H9 (cell line): ENCODE measurements around the gene MAP2K1. TPM values are rescaled to one million over a fixed set of nuclear protein-coding genes. Genes with fewer than 3 reads are reported as not detected.

Experiments used
- DNase-seq: peaks from one replicate; pipeline ENCODE4 v3.0.0-alpha.2; 2017
- H2AFZ ChIP-seq: one replicate; pipeline ENCODE4 v1.6.1; 2013; ENCODE audit warnings: mild to moderate bottlenecking, low read length, control low read depth, moderate library complexity
- H2AK5ac ChIP-seq: 2 replicates; pipeline ENCODE4 v1.6.1; 2013; ENCODE audit warnings: low read length, control low read depth, mixed read lengths; ENCODE audit not compliant: insufficient read length
- H2BK120ac ChIP-seq: one replicate; pipeline ENCODE4 v1.6.1; 2013; ENCODE audit warnings: low read depth, mild to moderate bottlenecking, low read length, control low read depth, inconsistent platforms; ENCODE audit not compliant: poor library complexity, severe bottlenecking
- H2BK12ac ChIP-seq: 2 replicates; pipeline ENCODE4 v1.6.1; 2013; ENCODE audit warnings: low read length, control low read depth, mixed read lengths, low read depth; ENCODE audit not compliant: insufficient read length
- H2BK15ac ChIP-seq: 2 replicates; pipeline ENCODE4 v1.6.1; 2013; ENCODE audit warnings: low read depth, low read length, control low read depth
- H2BK20ac ChIP-seq: one replicate; pipeline ENCODE4 v1.6.1; 2013; ENCODE audit warnings: low read depth, mild to moderate bottlenecking, low read length, control low read depth, inconsistent platforms; ENCODE audit not compliant: poor library complexity, severe bottlenecking
- H2BK5ac ChIP-seq: 2 replicates; pipeline ENCODE4 v1.6.1; 2013; ENCODE audit warnings: low read length, control low read depth, mixed read lengths; ENCODE audit not compliant: insufficient read length
- H3K14ac ChIP-seq: 2 replicates; pipeline ENCODE4 v1.6.1; 2013; ENCODE audit warnings: low read length, control low read depth; ENCODE audit not compliant: insufficient read depth
- H3K18ac ChIP-seq: 2 replicates; pipeline ENCODE4 v1.6.1; 2013; ENCODE audit warnings: low read depth, mild to moderate bottlenecking, mixed read lengths, low read length, control low read depth; ENCODE audit not compliant: insufficient read length
- H3K23ac ChIP-seq: 2 replicates; pipeline ENCODE4 v1.6.1; 2013; ENCODE audit warnings: low read length, control low read depth, mixed read lengths, low read depth; ENCODE audit not compliant: insufficient read length
- H3K23me2 ChIP-seq: 2 replicates; pipeline ENCODE4 v1.6.1; 2013; ENCODE audit warnings: low read depth, mild to moderate bottlenecking, mixed read lengths, low read length, control low read depth; ENCODE audit not compliant: insufficient read length, poor library complexity, severe bottlenecking
- H3K27ac ChIP-seq: 2 replicates; pipeline ENCODE4 v1.5.1; 2013; ENCODE audit warnings: low read length, control low read depth, mixed read lengths, low read depth; ENCODE audit not compliant: insufficient read length
- H3K27me3 ChIP-seq: 2 replicates; pipeline ENCODE4 v1.6.1; 2013; ENCODE audit warnings: low read length, control low read depth, inconsistent platforms; ENCODE audit not compliant: insufficient read depth
- H3K4ac ChIP-seq: 2 replicates; pipeline ENCODE4 v1.6.1; 2013; ENCODE audit warnings: low read depth, mild to moderate bottlenecking, control low read depth, inconsistent platforms, low read length, moderate library complexity
- H3K4me1 ChIP-seq: 2 replicates; pipeline ENCODE4 v1.6.1; 2013; ENCODE audit warnings: low read length, control low read depth, inconsistent platforms; ENCODE audit not compliant: insufficient read depth
- H3K4me2 ChIP-seq: 2 replicates; pipeline ENCODE4 v1.6.1; 2013; ENCODE audit warnings: low read length, control low read depth, mixed read lengths; ENCODE audit not compliant: insufficient read length, insufficient read depth
- H3K56ac ChIP-seq: 2 replicates; pipeline ENCODE4 v1.6.1; 2013; ENCODE audit warnings: low read depth, mild to moderate bottlenecking, mixed read lengths, low read length, control low read depth; ENCODE audit not compliant: insufficient read length
- H3K79me1 ChIP-seq: 2 replicates; pipeline ENCODE4 v1.6.1; 2013; ENCODE audit warnings: low read depth, mild to moderate bottlenecking, moderate library complexity, low read length, control low read depth, inconsistent platforms; ENCODE audit not compliant: insufficient read depth, poor library complexity, severe bottlenecking
- H3K79me2 ChIP-seq: 2 replicates; pipeline ENCODE4 v1.6.1; 2013; ENCODE audit warnings: low read length, control low read depth, inconsistent platforms; ENCODE audit not compliant: insufficient read depth
- H3K9ac ChIP-seq: 2 replicates; pipeline ENCODE4 v1.6.1; 2013; ENCODE audit warnings: low read length, control low read depth, mixed read lengths; ENCODE audit not compliant: insufficient read length; ENCODE audit errors: extremely low read depth
- H3K9me3 ChIP-seq: one replicate; pipeline ENCODE4 v1.6.1; 2013; ENCODE audit warnings: low read depth, low read length, inconsistent platforms; ENCODE audit not compliant: control insufficient read depth
- H3T11ph ChIP-seq: one replicate; pipeline ENCODE4 v1.6.1; 2013; ENCODE audit warnings: mild to moderate bottlenecking, low read length, control low read depth, inconsistent platforms
- H4K20me1 ChIP-seq: one replicate; pipeline ENCODE4 v1.6.1; 2013; ENCODE audit not compliant: control insufficient read depth, insufficient read length, insufficient read depth
- H4K5ac ChIP-seq: 2 replicates; pipeline ENCODE4 v1.6.1; 2013; ENCODE audit warnings: low read depth, mild to moderate bottlenecking, mixed read lengths, low read length, control low read depth; ENCODE audit not compliant: insufficient read length
- H4K8ac ChIP-seq: replicated peaks from 2 replicates; pipeline ENCODE4 v1.6.1; 2013; ENCODE audit warnings: low read length, control low read depth, mixed read lengths, low read depth; ENCODE audit not compliant: insufficient read length
- H4K91ac ChIP-seq: 2 replicates; pipeline ENCODE4 v1.6.1; 2013; ENCODE audit warnings: low read depth, mild to moderate bottlenecking, moderate library complexity, mixed read lengths, low read length, control low read depth; ENCODE audit not compliant: insufficient read length
- H3K27ac Mint-ChIP-seq, 3 experiments: 2 replicates in 2 of 3; 3 replicates in 1 of 3; pipeline ENCODE4 v1.8.0; 2020 to 2021; ENCODE audit warnings: mixed read lengths in 3 of 3, mild to moderate bottlenecking in 1 of 3, moderate library complexity in 1 of 3
- H3K27me3 Mint-ChIP-seq: 2 replicates; pipeline ENCODE4 v1.8.0; 2021; ENCODE audit warnings: low read depth, mild to moderate bottlenecking, moderate library complexity, mixed read lengths
- H3K36me3 Mint-ChIP-seq, 3 experiments: 2 replicates in 2 of 3; 3 replicates in 1 of 3; pipeline ENCODE4 v1.8.0; 2020 to 2021; ENCODE audit warnings: low read depth in 3 of 3, mixed read lengths in 3 of 3; ENCODE audit not compliant: insufficient read depth in 1 of 3
- H3K4me1 Mint-ChIP-seq, 2 experiments: 2 replicates each; pipeline ENCODE4 v1.8.0; 2020; ENCODE audit warnings: mixed read lengths in 2 of 2
- H3K4me3 Mint-ChIP-seq, 2 experiments: 2 replicates in 1 of 2; 3 replicates in 1 of 2; pipeline ENCODE4 v1.8.0; 2020 to 2021; ENCODE audit warnings: mild to moderate bottlenecking in 2 of 2, mixed read lengths in 2 of 2, moderate library complexity in 1 of 2
- H3K9me3 Mint-ChIP-seq, 2 experiments: 2 replicates in 1 of 2; 3 replicates in 1 of 2; pipeline ENCODE4 v1.8.0; 2020; ENCODE audit warnings: mild to moderate bottlenecking in 2 of 2, mixed read lengths in 2 of 2, moderate library complexity in 1 of 2
- CTCF ChIP-seq: fragments of 200-600 bp; sonication (generic); conservative IDR thresholded peaks from 3 replicates; pipeline ENCODE4 v1.8.0; 2021; ENCODE audit warnings: antibody characterized with exemption, mild to moderate bottlenecking
- WGBS: extraction: QIAGEN DNeasy Blood & Tissue Kit; methylation state at CpG from one replicate; pipeline ENCODE4 v1.1.7; 2013; ENCODE audit warnings: missing lambda C conversion rate, low lambda C conversion rate, mixed read lengths; ENCODE audit not compliant: insufficient read length; ENCODE audit errors: extremely low coverage; 5-methylcytosine and 5-hydroxymethylcytosine counted together
- total RNA-seq: library from RNA; stranded (reverse); gene quantifications from 2 replicates; pipeline ENCODE4 v1.2.1, GENCODE V29; 2021

Gene MAP2K1
- total RNA-seq, 1 experiment from 2014 or later, result 50.8 TPM

GRCh38 chr15:66440501-66440900, 53.8 kb downstream of the MAP2K1 start:
- no peak overlapping the region for H3K4me3 Mint-ChIP-seq
- no peak overlapping the region for H2AFZ ChIP-seq
- H2BK120ac ChIP-seq, result no peak overlapping the region
- no peak overlapping the region for H3K23ac ChIP-seq
- no peaks in the 10 kb centered on the region for H3K27me3 Mint-ChIP-seq
- no peaks in the 10 kb centered on the region for H4K20me1 ChIP-seq
- H3K9me3 ChIP-seq, result no peaks in the 10 kb centered on the region
- H2BK12ac ChIP-seq, result no peak overlapping the region
- no peaks in the 10 kb centered on the region for H3K79me1 ChIP-seq
- DNase-seq, result no peak
- H3K4me1 ChIP-seq, result no peaks in the 10 kb centered on the region
- no peak overlapping the region for H3K18ac ChIP-seq
- no peak overlapping the region for H3K9ac ChIP-seq
- H4K91ac ChIP-seq, result no peak overlapping the region
- H3K36me3 Mint-ChIP-seq, result peaks cover 34 to 84% (median 76%) of the 10 kb centered on the region in 3 experiments
- no peak overlapping the region for H3K56ac ChIP-seq
- no peaks in the 10 kb centered on the region for H3K27me3 ChIP-seq
- no peak overlapping the region for H2BK20ac ChIP-seq
- H3K9me3 Mint-ChIP-seq, result no peaks in the 10 kb centered on the region
- no peak overlapping the region for H4K5ac ChIP-seq
- H2BK5ac ChIP-seq, result no peak overlapping the region
- no peak for TF ChIP-seq CTCF
- no CpG with 5 or more reads among the region's 2 CpGs for WGBS
- H3K27ac Mint-ChIP-seq, result peak overlapping the region in 1 of 3 experiments; percentile 30; a peak in 3 of 7 replicates
- H3T11ph ChIP-seq, result no peak overlapping the region
- H3K14ac ChIP-seq, result no peak overlapping the region
- no peak overlapping the region for H3K27ac ChIP-seq
- no peaks in the 10 kb centered on the region for H3K4me1 Mint-ChIP-seq
- H3K79me2 ChIP-seq, result no peaks in the 10 kb centered on the region
- no peaks in the 10 kb centered on the region for H3K23me2 ChIP-seq
- no peak overlapping the region for H2AK5ac ChIP-seq
- no peak overlapping the region for H3K4me2 ChIP-seq
- no peak overlapping the region for H2BK15ac ChIP-seq
- H4K8ac ChIP-seq, result no peak overlapping the region
- no peak overlapping the region for H3K4ac ChIP-seq
